AG09309 (cell line): Measurements from ENCODE around the gene TAF6.

ENCODE experiments used
- DNase-seq: peaks from one replicate; pipeline ENCODE4 v3.0.0-alpha.2; 2010; ENCODE audit warnings: low read depth
- H3K4me3 ChIP-seq: 2 replicates; pipeline ENCODE4 v1.5.1; 2011; ENCODE audit warnings: mild to moderate bottlenecking, low read depth, low read length, moderate library complexity; ENCODE audit not compliant: control insufficient read depth
- TF ChIP-seq, protein P1 (sequence below): IDR thresholded peaks from 2 replicates; pipeline ENCODE4 v1.5.1; 2011; ENCODE audit warnings: mild to moderate bottlenecking, low read depth, low read length, inconsistent platforms; ENCODE audit not compliant: insufficient read depth, control insufficient read depth; ENCODE audit errors: missing control alignments

TAF6 gene

GRCh38 chr7:100088095-100088620 is 31.0 kb downstream of the TAF6 start:
- H3K4me3 ChIP-seq, result peak overlapping the region; percentile 80
- TF ChIP-seq, protein P1, sequence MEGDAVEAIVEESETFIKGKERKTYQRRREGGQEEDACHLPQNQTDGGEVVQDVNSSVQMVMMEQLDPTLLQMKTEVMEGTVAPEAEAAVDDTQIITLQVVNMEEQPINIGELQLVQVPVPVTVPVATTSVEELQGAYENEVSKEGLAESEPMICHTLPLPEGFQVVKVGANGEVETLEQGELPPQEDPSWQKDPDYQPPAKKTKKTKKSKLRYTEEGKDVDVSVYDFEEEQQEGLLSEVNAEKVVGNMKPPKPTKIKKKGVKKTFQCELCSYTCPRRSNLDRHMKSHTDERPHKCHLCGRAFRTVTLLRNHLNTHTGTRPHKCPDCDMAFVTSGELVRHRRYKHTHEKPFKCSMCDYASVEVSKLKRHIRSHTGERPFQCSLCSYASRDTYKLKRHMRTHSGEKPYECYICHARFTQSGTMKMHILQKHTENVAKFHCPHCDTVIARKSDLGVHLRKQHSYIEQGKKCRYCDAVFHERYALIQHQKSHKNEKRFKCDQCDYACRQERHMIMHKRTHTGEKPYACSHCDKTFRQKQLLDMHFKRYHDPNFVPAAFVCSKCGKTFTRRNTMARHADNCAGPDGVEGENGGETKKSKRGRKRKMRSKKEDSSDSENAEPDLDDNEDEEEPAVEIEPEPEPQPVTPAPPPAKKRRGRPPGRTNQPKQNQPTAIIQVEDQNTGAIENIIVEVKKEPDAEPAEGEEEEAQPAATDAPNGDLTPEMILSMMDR, result no peak
- no peak for DNase-seq

DNA sequence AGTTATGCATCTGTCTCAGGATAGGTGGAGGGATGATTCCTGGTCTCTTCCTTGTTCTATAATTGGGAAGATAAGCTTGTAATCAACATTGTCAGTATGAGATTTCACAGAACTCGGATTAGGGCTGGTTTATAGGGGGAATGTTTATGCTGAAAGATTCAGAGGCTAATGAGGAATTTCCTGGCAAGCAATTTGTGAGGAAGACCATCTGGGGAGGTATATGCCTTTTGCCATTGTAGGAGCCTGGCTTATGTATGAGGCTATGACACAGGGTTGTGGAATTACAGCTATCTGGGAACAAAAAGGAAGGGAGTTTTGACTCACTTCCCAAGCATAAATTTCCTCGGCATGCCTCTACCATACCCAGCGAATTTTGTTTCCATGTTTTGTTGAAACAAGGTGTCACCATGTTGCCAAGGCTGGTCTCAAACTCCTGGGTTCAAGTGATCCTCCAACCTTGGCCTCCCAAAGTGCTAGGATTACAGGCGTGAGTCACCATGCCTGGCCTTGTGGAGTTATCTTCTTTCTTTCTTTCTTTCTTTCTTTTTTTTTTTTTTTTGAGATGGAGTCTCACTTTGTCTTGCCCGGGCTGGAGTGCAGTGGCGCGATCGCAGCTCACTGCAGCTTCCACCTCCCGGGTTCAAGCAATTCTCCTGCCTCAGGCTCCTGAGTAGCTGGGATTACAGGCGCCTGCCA is 32.0 kb downstream of the TAF6 start:
- TF ChIP-seq, protein P1, result no peak
- no peak overlapping the region for H3K4me3 ChIP-seq
- DNase-seq, result peak; percentile 92

DNA sequence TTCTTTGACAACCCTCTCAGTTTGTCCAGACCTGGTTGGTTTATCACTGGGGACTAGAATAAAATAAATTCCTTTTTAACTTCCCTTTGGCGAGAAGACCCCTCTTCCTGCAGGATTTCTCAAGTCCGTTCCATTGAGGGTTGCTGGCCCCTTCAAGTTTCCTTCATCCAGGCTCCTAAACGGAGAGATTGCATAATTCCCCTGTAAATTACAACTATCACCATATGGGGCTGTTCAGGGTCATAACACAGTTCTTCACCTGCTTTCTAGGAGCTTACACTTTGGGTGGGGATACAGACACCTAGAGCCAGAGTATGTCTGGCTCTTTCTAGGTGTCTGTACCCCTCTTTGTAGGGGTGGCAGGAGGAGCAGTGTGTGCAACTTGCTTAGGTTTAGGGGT is 33.6 kb downstream of the TAF6 start:
- no peak overlapping the region for H3K4me3 ChIP-seq
- DNase-seq, result no peak
- TF ChIP-seq, protein P1, result no peak

DNA sequence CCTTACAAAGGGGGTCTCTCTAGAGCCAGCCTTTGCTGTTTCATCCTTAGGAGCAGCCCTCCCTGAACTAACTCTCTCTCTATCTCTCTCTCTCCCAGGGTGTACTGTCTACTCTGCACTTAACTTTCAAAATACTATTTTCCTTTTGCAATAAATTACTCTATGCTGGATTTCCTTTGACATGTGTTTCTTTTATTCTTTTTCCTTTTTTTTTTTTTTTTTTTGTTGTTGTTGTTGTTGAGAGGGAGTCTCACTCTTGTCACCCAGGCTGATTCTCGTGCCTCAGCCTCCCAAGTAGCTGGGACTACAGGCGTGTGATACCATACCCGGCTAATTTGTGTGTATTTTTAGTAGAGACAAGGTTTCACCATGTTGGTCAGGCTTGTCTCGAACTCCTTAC is 36.2 kb downstream of the TAF6 start:
- TF ChIP-seq, protein P1, result no peak
- DNase-seq, result no peak
- no peak overlapping the region for H3K4me3 ChIP-seq

DNA sequence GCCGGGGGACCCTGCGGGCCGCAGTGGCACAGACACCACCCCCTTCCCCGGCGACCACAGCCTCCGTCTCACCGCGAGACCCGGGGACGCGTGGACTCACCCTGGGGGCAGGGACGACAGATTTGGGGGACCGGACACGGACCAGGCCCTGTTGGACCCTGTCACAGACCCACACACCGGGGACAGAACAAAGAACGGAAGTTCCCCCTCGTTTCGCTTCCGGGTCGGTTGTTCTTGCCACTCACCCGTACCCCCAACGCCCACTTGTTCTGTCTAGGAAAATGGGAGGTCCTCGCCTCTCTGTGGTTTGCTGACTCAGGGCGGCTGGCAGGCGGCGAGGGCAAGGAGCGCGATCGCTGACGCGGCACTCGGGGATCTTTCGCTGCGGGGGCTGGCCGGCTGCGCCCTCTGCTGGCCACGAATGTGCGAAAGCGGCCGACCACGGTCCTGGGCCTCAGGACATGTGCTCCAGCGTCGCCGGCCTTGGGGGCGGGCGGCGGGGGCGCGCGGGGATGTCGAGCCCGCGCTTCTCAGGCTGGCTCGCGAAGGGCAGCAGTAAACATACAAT is 37.5 kb downstream of the TAF6 start, which contains the start of gene ZNF3:
TSS of gene ZNF3 (minus strand) at position 189 of the 568 bp plus-strand sequence. CDS start 4,366 bp downstream, outside the sequence.
- TF ChIP-seq, protein P1, result peak; percentile 88
- DNase-seq, result peak; percentile 97
- peak within 1 kb of the TSS; percentile 99 for H3K4me3 ChIP-seq

DNA sequence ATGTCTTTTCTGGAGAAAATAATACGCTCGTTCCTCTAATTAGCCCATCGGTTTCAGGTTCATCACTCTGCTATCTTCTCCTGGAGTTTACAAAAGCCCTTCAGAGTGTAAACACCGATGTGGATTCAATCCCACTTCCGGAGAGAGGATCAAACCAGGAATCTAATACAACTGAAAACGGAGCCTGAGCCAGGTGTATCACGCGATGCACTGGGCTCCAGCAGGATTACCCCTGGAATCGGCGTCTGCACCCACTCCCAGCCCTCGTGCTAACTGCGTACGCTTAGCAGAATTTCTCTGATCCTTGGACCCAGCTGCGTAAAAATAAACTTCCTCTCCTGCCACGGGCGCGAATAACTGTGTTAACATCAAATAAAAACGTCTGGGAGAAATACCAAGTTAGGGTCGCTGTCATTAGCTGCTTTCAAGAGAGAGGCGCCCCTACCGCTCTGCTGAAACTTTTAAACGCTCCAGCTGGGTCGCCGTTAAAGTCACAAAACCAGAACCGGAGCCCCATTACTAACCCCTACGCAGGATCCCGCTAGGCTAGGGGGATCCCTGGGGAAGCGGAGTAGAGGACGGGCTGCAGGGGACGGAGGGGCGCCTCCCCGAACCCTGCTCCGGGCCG is 38.1 kb downstream of the TAF6 start:
- DNase-seq, result no peak

More for the DNA sequence above, 38.1 kb downstream of the TAF6 start:
- H3K4me3 ChIP-seq, result peak overlapping the region; percentile 99
- TF ChIP-seq, protein P1, result no peak
